Mammary epithelial cell (primary cell): ENCODE results near the gene WDR45B.

Source experiments
- EZH2 ChIP-seq: IDR thresholded peaks from 2 replicates; pipeline ENCODE4 v1.6.1; 2012; ENCODE audit warnings: low read length, inconsistent platforms, borderline replicate concordance
- TF ChIP-seq, protein P1 (sequence below), 2 donors: IDR thresholded peaks in 1 of 2; conservative IDR thresholded peaks in 1 of 2; 2 replicates each; pipeline ENCODE4 v1.5.1; 2011 to 2012; ENCODE audit warnings: inconsistent platforms in 2 of 2, low read length in 2 of 2, mild to moderate bottlenecking in 2 of 2, control low read depth in 1 of 2, low read depth in 1 of 2; ENCODE audit not compliant: insufficient read depth in 1 of 2; ENCODE audit errors: extremely low read depth in 1 of 2

DNA sequence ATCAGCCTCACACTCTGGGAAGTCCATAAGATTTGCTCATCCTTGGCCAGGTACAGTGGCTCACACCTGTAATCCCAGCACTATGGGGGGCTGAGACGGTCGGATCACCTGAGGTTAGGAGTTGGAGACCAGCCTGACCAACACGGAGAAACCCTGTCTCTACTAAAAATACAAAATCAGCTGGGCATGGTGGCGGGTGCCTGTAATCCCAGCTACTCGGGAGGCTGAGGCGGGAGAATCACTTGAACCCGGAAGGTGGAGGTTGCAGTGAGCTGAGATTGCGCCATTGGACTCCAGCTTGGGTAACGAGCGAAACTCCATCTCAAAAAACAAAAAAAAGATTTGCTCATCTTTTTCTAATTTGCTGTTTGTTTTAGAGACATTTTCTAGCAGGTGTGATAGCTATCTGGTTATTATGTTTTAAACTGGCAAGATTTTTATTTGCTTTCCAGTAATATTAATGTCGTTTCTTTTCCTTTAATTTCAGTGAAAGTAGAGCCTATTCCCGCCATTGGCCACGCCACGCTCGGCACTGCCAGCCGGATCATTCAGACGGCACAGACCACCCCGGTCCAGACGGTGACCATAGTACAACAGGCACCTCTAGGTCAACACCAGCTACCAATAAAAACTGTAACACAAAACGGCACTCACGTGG is 61.5 kb downstream of the WDR45B start:
- TF ChIP-seq, protein P1, sequence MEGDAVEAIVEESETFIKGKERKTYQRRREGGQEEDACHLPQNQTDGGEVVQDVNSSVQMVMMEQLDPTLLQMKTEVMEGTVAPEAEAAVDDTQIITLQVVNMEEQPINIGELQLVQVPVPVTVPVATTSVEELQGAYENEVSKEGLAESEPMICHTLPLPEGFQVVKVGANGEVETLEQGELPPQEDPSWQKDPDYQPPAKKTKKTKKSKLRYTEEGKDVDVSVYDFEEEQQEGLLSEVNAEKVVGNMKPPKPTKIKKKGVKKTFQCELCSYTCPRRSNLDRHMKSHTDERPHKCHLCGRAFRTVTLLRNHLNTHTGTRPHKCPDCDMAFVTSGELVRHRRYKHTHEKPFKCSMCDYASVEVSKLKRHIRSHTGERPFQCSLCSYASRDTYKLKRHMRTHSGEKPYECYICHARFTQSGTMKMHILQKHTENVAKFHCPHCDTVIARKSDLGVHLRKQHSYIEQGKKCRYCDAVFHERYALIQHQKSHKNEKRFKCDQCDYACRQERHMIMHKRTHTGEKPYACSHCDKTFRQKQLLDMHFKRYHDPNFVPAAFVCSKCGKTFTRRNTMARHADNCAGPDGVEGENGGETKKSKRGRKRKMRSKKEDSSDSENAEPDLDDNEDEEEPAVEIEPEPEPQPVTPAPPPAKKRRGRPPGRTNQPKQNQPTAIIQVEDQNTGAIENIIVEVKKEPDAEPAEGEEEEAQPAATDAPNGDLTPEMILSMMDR (conservative IDR thresholded peaks at IDR 0.05 in 1 of 2, IDR thresholded peaks at IDR 0.05 in 1 of 2; ENCODE audit: extremely low read depth in 1 of 2, insufficient read depth in 1 of 2, low read depth in 1 of 2, low read length in 2 of 2) = no peak
- TF ChIP-seq EZH2 = no peak
